ENCODE data around the gene HSD17B12. TPM values are rescaled to one million over a fixed set of nuclear protein-coding genes. Genes with fewer than 3 reads are reported as not detected.

HSD17B12 gene
- total RNA-seq: 100 to 1,000 TPM; 129 to 150 TPM
- polyA plus RNA-seq (ENCODE audit: insufficient read length in 6 of 6): 10 to 100 TPM; 64.5 to 84.5 (median 73.9) TPM
- long read RNA-seq, donor 1, full-length matches to known transcripts: 19 of 26 reads
- long read RNA-seq, donor 1, partial matches to known transcripts: 0 of 26 reads
- long read RNA-seq, donor 1, other reads (novel, unspliced or antisense): 7 of 26 reads
- long read RNA-seq, donor 2, full-length matches to known transcripts: 29 of 87 reads
- long read RNA-seq, donor 2, partial matches to known transcripts: 50 of 87 reads
- long read RNA-seq, donor 2, other reads (novel, unspliced or antisense): 8 of 87 reads
- long read RNA-seq, donor 3, transcript HSD17B12-201 (11 exons, 2,571 nt): major isoform, 5 of 25 reads
- long read RNA-seq, donor 3, partial matches to known transcripts: 20 of 25 reads
- long read RNA-seq, donor 3, other reads (novel, unspliced or antisense): 0 of 25 reads
- long read RNA-seq, donor 4, transcript HSD17B12-201 (11 exons, 2,571 nt): major isoform, 7 of 14 reads
- long read RNA-seq, donor 4, partial matches to known transcripts: 5 of 14 reads
- long read RNA-seq, donor 4, other reads (novel, unspliced or antisense): 2 of 14 reads
- long read RNA-seq, donor 5, transcript HSD17B12-201 (11 exons, 2,571 nt): major isoform, 14 of 16 reads
- long read RNA-seq, donor 5, partial matches to known transcripts: 0 of 16 reads
- long read RNA-seq, donor 5, other reads (novel, unspliced or antisense): 0 of 16 reads
- long read RNA-seq, donor 6, full-length matches to known transcripts: 27 of 27 reads
- long read RNA-seq, donor 6, partial matches to known transcripts: 0 of 27 reads
- long read RNA-seq, donor 6, other reads (novel, unspliced or antisense): 0 of 27 reads
- long read RNA-seq, donor 7, full-length matches to known transcripts: 11 of 17 reads
- long read RNA-seq, donor 7, partial matches to known transcripts: 0 of 17 reads
- long read RNA-seq, donor 7, other reads (novel, unspliced or antisense): 6 of 17 reads
- long read RNA-seq, donor 8, full-length matches to known transcripts: 11 of 19 reads
- long read RNA-seq, donor 8, partial matches to known transcripts: 8 of 19 reads
- long read RNA-seq, donor 8, other reads (novel, unspliced or antisense): 0 of 19 reads
- long read RNA-seq, donor 9: 0 reads
- long read RNA-seq, donor 10, full-length matches to known transcripts: 4 of 5 reads
- long read RNA-seq, donor 10, partial matches to known transcripts: 0 of 5 reads
- long read RNA-seq, donor 10, other reads (novel, unspliced or antisense): 1 of 5 reads
- long read RNA-seq, donor 11, transcript HSD17B12-201 (11 exons, 2,571 nt): major isoform, 15 of 104 reads
- long read RNA-seq, donor 11, partial matches to known transcripts: 83 of 104 reads
- long read RNA-seq, donor 11, other reads (novel, unspliced or antisense): 6 of 104 reads
- long read RNA-seq, donor 12, full-length matches to known transcripts: 20 of 20 reads
- long read RNA-seq, donor 12, partial matches to known transcripts: 0 of 20 reads
- long read RNA-seq, donor 12, other reads (novel, unspliced or antisense): 0 of 20 reads

GRCh38 chr11:43680521-43681400 lies at the start of gene HSD17B12:
Gene HSD17B12, plus strand, starts transcription at chr11:43680738. Its CDS starts 90 bp downstream, at chr11:43680828.
- no peaks in the 10 kb centered on the region for H3K27me3 ChIP-seq
- intact Hi-C loops (cut with DNase I): loop anchor here in 1 of 2 donors (10.0 kb wide), 1 partner anchor 94 kb away; no protein-coding TSS in a partner anchor
- DNase-seq: peak; percentile 95 to 100 (median 99)
- H3K27ac ChIP-seq: peak within 1 kb of the TSS; percentile 95 to 96
- peak within 1 kb of the TSS; percentile 84 to 88 for H3K4me3 ChIP-seq
- no peaks in the 10 kb centered on the region for H3K36me3 ChIP-seq
- no peak for TF ChIP-seq CTCF (IDR thresholded peaks at IDR 0.05)
- H3K9me3 ChIP-seq: no peaks in the 10 kb centered on the region
- peaks cover 5 to 54% of the 10 kb centered on the region in 2 donors for H3K4me1 ChIP-seq
- peak; percentile 99 for ATAC-seq

GRCh38 chr11:43631732-43632131 lies 48.8 kb upstream of the HSD17B12 start:
- ATAC-seq (no peak), DNase-seq (no peak)
- Histone ChIP-seq H3K27me3 (peaks cover 24 to 84% of the 10 kb centered on the region in 2 donors), H3K27ac (no peak overlapping the region), H3K36me3 (no peaks in the 10 kb centered on the region), H3K9me3 (no peaks in the 10 kb centered on the region), H3K4me1 (no peaks in the 10 kb centered on the region), H3K4me3 (no peak overlapping the region)
- intact Hi-C loops (cut with DNase I): no loop called here
- no peak for TF ChIP-seq CTCF (IDR thresholded peaks at IDR 0.05)

DNA sequence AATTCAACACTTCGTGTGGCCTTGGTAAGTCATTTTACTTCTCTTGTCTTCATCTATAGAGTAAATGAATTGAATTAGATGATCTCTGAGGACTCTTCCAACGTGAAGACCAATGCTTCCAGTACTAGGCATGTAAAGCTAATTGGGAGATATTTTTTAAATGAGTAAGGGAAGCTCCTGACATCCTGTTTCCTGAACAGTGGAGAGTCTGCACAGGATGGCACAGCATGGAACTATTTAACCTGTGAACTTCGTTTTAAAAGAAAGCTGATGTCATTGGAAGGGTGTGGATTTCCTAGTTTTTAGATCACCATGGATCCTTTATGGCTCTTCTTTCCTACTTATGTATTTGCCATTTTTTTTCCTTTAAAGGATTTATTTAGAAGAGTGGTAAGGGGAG lies 48.4 kb upstream of the HSD17B12 start:
- H3K27ac ChIP-seq: no peak overlapping the region
- H3K4me3 ChIP-seq: no peak overlapping the region
- TF ChIP-seq CTCF (IDR thresholded peaks at IDR 0.05): no peak
- H3K36me3 ChIP-seq: no peaks in the 10 kb centered on the region
- peaks cover 21 to 84% of the 10 kb centered on the region in 2 donors for H3K27me3 ChIP-seq
- no peak for ATAC-seq
- no peaks in the 10 kb centered on the region for H3K9me3 ChIP-seq
- intact Hi-C loops (cut with DNase I): no loop called here
- DNase-seq: no peak
- no peaks in the 10 kb centered on the region for H3K4me1 ChIP-seq

GRCh38 chr11:43638717-43639116 lies 41.8 kb upstream of the HSD17B12 start:
- intact Hi-C loops (cut with DNase I): no loop called here
- H3K36me3 ChIP-seq: no peaks in the 10 kb centered on the region
- TF ChIP-seq CTCF (IDR thresholded peaks at IDR 0.05): no peak
- DNase-seq (no peak), ATAC-seq (no peak)
- peaks cover 50 to 85% of the 10 kb centered on the region in 2 donors for H3K27me3 ChIP-seq
- H3K4me3 ChIP-seq: no peak overlapping the region
- H3K4me1 ChIP-seq: peaks cover 0 to 6% of the 10 kb centered on the region in 2 donors
- no peaks in the 10 kb centered on the region for H3K9me3 ChIP-seq
- no peak overlapping the region for H3K27ac ChIP-seq

Data from left lung (tissue), 14 donors.